A673 (cell line): ENCODE data around the gene ANO1. TPM values are rescaled to one million over a fixed set of nuclear protein-coding genes. Genes with fewer than 3 reads are reported as not detected.
A peak's percentile ranks its signal among the peaks of the same experiment; 100 is the strongest.

ENCODE experiments used
- BruUV-seq: library from RNA; stranded (reverse); fragments of 400-500 nt; replicated peaks from 2 replicates; lab custom pipeline; 2021; lab: Mats Ljungman, UMichigan
- CTCF ChIA-PET: fragments of 300-600 bp; sonication (Branson Sonifier 250); formaldehyde crosslinking; loops from one replicate; lab custom pipeline; 2022; ENCODE audit warnings: antibody characterized with exemption; lab: Charles Lee
- POLR2A ChIA-PET: fragments of 300-600 bp; sonication (Branson Sonifier 250); formaldehyde crosslinking; loops from one replicate; lab custom pipeline; 2022; ENCODE audit warnings: antibody characterized with exemption; ENCODE audit not compliant: low non-redundant PET; lab: Charles Lee
- DNase-seq: peaks from one replicate; pipeline ENCODE4 v3.0.0-alpha.2; 2015; ENCODE audit warnings: low spot score
- H3K27ac ChIP-seq: fragments of 200-600 bp; sonication (generic); 2 replicates; pipeline ENCODE4 v1.5.1; 2016; ENCODE audit warnings: mixed run types, low read depth, mild to moderate bottlenecking, mixed read lengths, antibody characterized with exemption, low read length; ENCODE audit not compliant: poor library complexity, severe bottlenecking
- H3K27me3 ChIP-seq: fragments of 200-600 bp; sonication (generic); replicated peaks from 2 replicates; pipeline ENCODE4 v1.6.1; 2017; ENCODE audit warnings: mixed run types, low read depth, mild to moderate bottlenecking, mixed read lengths, antibody characterized with exemption, low read length; ENCODE audit not compliant: insufficient read depth, poor library complexity
- H3K36me3 ChIP-seq: fragments of 200-600 bp; sonication (generic); 2 replicates; pipeline ENCODE4 v1.6.1; 2016; ENCODE audit warnings: mixed run types, mild to moderate bottlenecking, mixed read lengths, antibody characterized with exemption, low read length; ENCODE audit not compliant: insufficient read depth, poor library complexity, severe bottlenecking
- H3K4me1 ChIP-seq: fragments of 200-600 bp; sonication (generic); 2 replicates; pipeline ENCODE4 v1.6.1; 2017; ENCODE audit warnings: mixed run types, mild to moderate bottlenecking, mixed read lengths, antibody characterized with exemption, low read length; ENCODE audit not compliant: insufficient read depth, poor library complexity, severe bottlenecking
- H3K4me3 ChIP-seq: fragments of 200-600 bp; sonication (generic); 2 replicates; pipeline ENCODE4 v1.5.1; 2016; ENCODE audit warnings: low read depth, mixed run types, mild to moderate bottlenecking, mixed read lengths, low read length; ENCODE audit not compliant: poor library complexity, severe bottlenecking
- H3K9me3 ChIP-seq: fragments of 200-600 bp; sonication (generic); 2 replicates; pipeline ENCODE4 v1.6.1; 2016; ENCODE audit warnings: mixed run types, low read depth, mild to moderate bottlenecking, mixed read lengths, antibody characterized with exemption, low read length; ENCODE audit not compliant: poor library complexity, severe bottlenecking
- CTCF ChIP-seq: fragments of 300-800, 200-600 bp; sonication (generic); conservative IDR thresholded peaks from 2 replicates; pipeline ENCODE4 v1.5.1; 2017; ENCODE audit warnings: low read depth, mild to moderate bottlenecking, antibody characterized with exemption, low read length, moderate library complexity, mixed read lengths
- EZH2 ChIP-seq: fragments of 200-600 bp; sonication (generic); IDR thresholded peaks from 2 replicates; pipeline ENCODE4 v1.6.1; 2017; ENCODE audit warnings: borderline replicate concordance, low read depth, mild to moderate bottlenecking, mixed read lengths, antibody characterized with exemption, low read length; ENCODE audit not compliant: poor library complexity, severe bottlenecking
- intact Hi-C: fragments of 100-400 bp; cut with micrococcal nuclease; formaldehyde crosslinking; loops from one replicate; pipeline ENCODE4 v1.10.0; 2022; ENCODE audit not compliant: unreplicated experiment
- total RNA-seq: library from RNA; stranded (reverse); gene quantifications from 2 replicates; pipeline ENCODE4 v1.2.3, GENCODE V29; 2021

Gene ANO1
- total RNA-seq, 1 experiment from 2014 or later: 0.90 TPM

- TF ChIP-seq CTCF (peak; percentile 48), EZH2 (no peak)
- POLR2A ChIA-PET: no interaction called here
- Histone ChIP-seq H3K27me3 (peaks cover 42% of the 10 kb centered on the region), H3K4me1 (no peaks in the 10 kb centered on the region), H3K36me3 (no peaks in the 10 kb centered on the region), H3K4me3 (no peak overlapping the region), H3K9me3 (no peaks in the 10 kb centered on the region), H3K27ac (no peak overlapping the region)
- no peak for DNase-seq
- no TSS peak for BruUV-seq
- CTCF ChIA-PET: no interaction called here
- intact Hi-C loops: loop anchor here (10.0 kb wide), 1 partner anchor 112 kb away; no protein-coding TSS in a partner anchor
These were observed 4.7 kb downstream of the ANO1 start for GRCh38 chr11:70082829-70083228.

- H3K4me1 ChIP-seq: no peaks in the 10 kb centered on the region
- H3K4me3 ChIP-seq: no peak overlapping the region
- DNase-seq: no peak
- CTCF ChIA-PET: no interaction called here
- intact Hi-C loops: loop anchor here (10.0 kb wide), 1 partner anchor 110 kb away; no protein-coding TSS in a partner anchor
- POLR2A ChIA-PET: no interaction called here
- peaks cover 29% of the 10 kb centered on the region for H3K27me3 ChIP-seq
- no peaks in the 10 kb centered on the region for H3K36me3 ChIP-seq
- H3K9me3 ChIP-seq: no peaks in the 10 kb centered on the region
- no peak overlapping the region for H3K27ac ChIP-seq
- TF ChIP-seq CTCF (no peak), EZH2 (no peak)
- BruUV-seq: no TSS peak
These were observed 6.2 kb downstream of the ANO1 start for GRCh38 chr11:70084046-70084984.

GRCh38 chr11:70085815-70086769 lies 8.0 kb downstream of the ANO1 start:
- no peak overlapping the region for H3K27ac ChIP-seq
- H3K27me3 ChIP-seq: peaks cover 12% of the 10 kb centered on the region
- POLR2A ChIA-PET: no interaction called here
- no peak for DNase-seq
- CTCF ChIA-PET: interaction anchor here (0.5 kb wide), 1 partner anchor 379 kb away, joined by 3 read pairs; no protein-coding TSS in a partner anchor
- intact Hi-C loops: loop anchor here (10.0 kb wide), 1 partner anchor 109 kb away; no protein-coding TSS in a partner anchor
- TF ChIP-seq CTCF (no peak), EZH2 (no peak)
- no peak overlapping the region for H3K4me3 ChIP-seq
- no peaks in the 10 kb centered on the region for H3K36me3 ChIP-seq
- BruUV-seq: no TSS peak
- H3K9me3 ChIP-seq: no peaks in the 10 kb centered on the region
- peaks cover 6% of the 10 kb centered on the region for H3K4me1 ChIP-seq
